IMR-90 (cell line): ENCODE results near the gene SSTR1. TPM values are rescaled to one million over a fixed set of nuclear protein-coding genes. Genes with fewer than 3 reads are reported as not detected.
A peak's percentile ranks its signal among the peaks of the same experiment; 100 is the strongest.

Experiments used
- ATAC-seq: fragments of 200-7000 bp; cut with Tn5 transposase; 2 replicates; pipeline ENCODE4 v1.9.1; 2020; ENCODE audit warnings: low read depth, mild to moderate bottlenecking, moderate library complexity
- BruUV-seq: library from RNA; stranded (reverse); fragments of 400-500 nt; replicated peaks from 2 replicates; lab custom pipeline; 2021; lab: Mats Ljungman, UMichigan
- CTCF ChIA-PET: fragments of 300-600 bp; formaldehyde crosslinking; extraction: SDS; loops from one replicate; lab custom pipeline; 2021; ENCODE audit warnings: antibody characterized with exemption; lab: Yijun Ruan, JAX
- POLR2A ChIA-PET: fragments of 300-600 bp; sonication (Branson Sonifier 250); formaldehyde crosslinking; loops from one replicate; lab custom pipeline; 2022; ENCODE audit warnings: antibody characterized with exemption; ENCODE audit not compliant: unreplicated experiment; lab: Charles Lee
- DNase-seq: peaks from one replicate; pipeline ENCODE4 v3.0.0; 2013
- H2AFZ ChIP-seq: replicated peaks from 2 replicates; pipeline ENCODE3; 2013; ENCODE audit warnings: low read length, mild to moderate bottlenecking; ENCODE audit not compliant: poor library complexity
- H2AK5ac ChIP-seq: 2 replicates; pipeline ENCODE4 v1.6.1; 2013; ENCODE audit warnings: low read depth, low read length, inconsistent platforms
- H2AK9ac ChIP-seq: replicated peaks from 2 replicates; pipeline ENCODE3; 2013; ENCODE audit warnings: mild to moderate bottlenecking, low read depth, low read length, moderate library complexity; ENCODE audit not compliant: poor library complexity
- H2BK120ac ChIP-seq: 2 replicates; pipeline ENCODE4 v1.6.1; 2013; ENCODE audit warnings: low read depth, low read length, inconsistent platforms
- H2BK15ac ChIP-seq: 3 replicates; pipeline ENCODE4 v1.6.1; 2013; ENCODE audit warnings: low read depth, low read length, inconsistent platforms
- H2BK20ac ChIP-seq: 2 replicates; pipeline ENCODE4 v1.6.1; 2013; ENCODE audit warnings: low read depth, mild to moderate bottlenecking, inconsistent platforms, low read length, moderate library complexity
- H2BK5ac ChIP-seq: 2 replicates; pipeline ENCODE4 v1.6.1; 2013; ENCODE audit warnings: mild to moderate bottlenecking, low read depth, low read length, inconsistent platforms; ENCODE audit not compliant: poor library complexity, severe bottlenecking
- H3K14ac ChIP-seq: replicated peaks from 2 replicates; pipeline ENCODE4 v1.6.1; 2013; ENCODE audit warnings: low read depth, low read length, inconsistent platforms
- H3K18ac ChIP-seq: 2 replicates; pipeline ENCODE4 v1.6.1; 2013; ENCODE audit warnings: low read depth, low read length, control low read depth
- H3K23ac ChIP-seq: 2 replicates; pipeline ENCODE4 v1.6.1; 2013; ENCODE audit warnings: low read depth, low read length, inconsistent platforms
- H3K27ac ChIP-seq: 2 replicates; pipeline ENCODE4 v1.5.1; 2013; ENCODE audit warnings: mild to moderate bottlenecking, control low read depth, low read length; ENCODE audit not compliant: insufficient read depth
- H3K27me3 ChIP-seq: 2 replicates; pipeline ENCODE4 v1.6.1; 2013; ENCODE audit warnings: low read length; ENCODE audit not compliant: control insufficient read depth, insufficient read depth
- H3K36me3 ChIP-seq: 2 replicates; pipeline ENCODE4 v1.6.1; 2013; ENCODE audit warnings: low read length, mixed read lengths; ENCODE audit not compliant: control insufficient read depth, insufficient read depth
- H3K4ac ChIP-seq: 2 replicates; pipeline ENCODE4 v1.6.1; 2013; ENCODE audit warnings: low read depth, low read length, inconsistent platforms
- H3K4me1 ChIP-seq: 2 replicates; pipeline ENCODE4 v1.6.1; 2013; ENCODE audit warnings: low read length, mixed read lengths; ENCODE audit not compliant: control insufficient read depth, insufficient read depth
- H3K4me2 ChIP-seq: 2 replicates; pipeline ENCODE4 v1.6.1; 2013; ENCODE audit warnings: low read depth, mild to moderate bottlenecking, control low read depth, low read length, moderate library complexity
- H3K4me3 ChIP-seq: 2 replicates; pipeline ENCODE4 v1.5.1; 2013; ENCODE audit warnings: low read depth, mild to moderate bottlenecking, control low read depth, low read length, moderate library complexity; ENCODE audit not compliant: insufficient read depth
- H3K56ac ChIP-seq: 2 replicates; pipeline ENCODE4 v1.6.1; 2013; ENCODE audit warnings: low read length, inconsistent platforms; ENCODE audit not compliant: insufficient read depth; ENCODE audit errors: extremely low read depth
- H3K79me1 ChIP-seq, 2 experiments: 2 replicates each; pipeline ENCODE4 v1.6.1; 2013; ENCODE audit warnings: low read length in 2 of 2, inconsistent platforms in 1 of 2, low read depth in 1 of 2
- H3K9ac ChIP-seq: 2 replicates; pipeline ENCODE4 v1.6.1; 2013; ENCODE audit warnings: low read depth, low read length, control low read depth
- H3K9me1 ChIP-seq: 2 replicates; pipeline ENCODE4 v1.6.1; 2013; ENCODE audit warnings: low read length, inconsistent platforms; ENCODE audit not compliant: insufficient read depth
- H3K9me3 ChIP-seq: 2 replicates; pipeline ENCODE4 v1.6.1; 2013; ENCODE audit warnings: low read length; ENCODE audit not compliant: control insufficient read depth, insufficient read depth
- H4K20me1 ChIP-seq: 2 replicates; pipeline ENCODE4 v1.6.1; 2013; ENCODE audit warnings: low read length, inconsistent platforms; ENCODE audit not compliant: insufficient read depth
- H4K5ac ChIP-seq: 2 replicates; pipeline ENCODE4 v1.6.1; 2013; ENCODE audit warnings: mild to moderate bottlenecking, low read depth, low read length, control low read depth
- H4K8ac ChIP-seq, 2 experiments: 2 replicates each; pipeline ENCODE4 v1.6.1; 2013; ENCODE audit warnings: low read depth in 2 of 2, low read length in 2 of 2, control low read depth in 1 of 2, inconsistent platforms in 1 of 2
- H4K91ac ChIP-seq: 2 replicates; pipeline ENCODE4 v1.6.1; 2013; ENCODE audit warnings: low read depth, low read length, inconsistent platforms; ENCODE audit not compliant: insufficient read depth
- CHD1 ChIP-seq: IDR thresholded peaks from 2 replicates; pipeline ENCODE4 v1.6.1; 2012; ENCODE audit warnings: low read depth, low read length, improper control_type of control experiment
- FOS ChIP-seq: fragments of 150-350 bp; IDR thresholded peaks from 2 replicates; pipeline ENCODE4 v1.6.1; 2016; ENCODE audit warnings: low read depth, low read length
- MAZ ChIP-seq: IDR thresholded peaks from 2 replicates; pipeline ENCODE4 v1.6.1; 2012; ENCODE audit warnings: low read depth, mild to moderate bottlenecking, low read length, improper control_type of control experiment, moderate library complexity, borderline replicate concordance
- SMC3 ChIP-seq: fragments of 150-350 bp; IDR thresholded peaks from 2 replicates; pipeline ENCODE4 v1.6.1; 2016; ENCODE audit warnings: low read depth, mild to moderate bottlenecking, antibody characterized with exemption, low read length, moderate library complexity
- WGBS, 2 experiments: methylation state at CpG; one replicate each; pipeline versions ENCODE4 v1.1.5 to v1.1.7; 2013; ENCODE audit warnings: missing lambda C conversion rate in 2 of 2; ENCODE audit not compliant: insufficient read length in 1 of 2; ENCODE audit errors: extremely low coverage in 2 of 2; 5-methylcytosine and 5-hydroxymethylcytosine counted together
- dilution Hi-C: fragments of 300-500 bp; cut with HindIII; formaldehyde crosslinking; loops from one replicate; pipeline ENCODE4 v1.14.3; 2018; ENCODE audit warnings: low sequenced_read_pairs; ENCODE audit not compliant: unreplicated experiment
- in situ Hi-C: fragments of 300-500 bp; cut with MboI; formaldehyde crosslinking; loops from 3 replicates; pipeline ENCODE4 v1.14.3; 2019; ENCODE audit warnings: low sequenced_read_pairs, inconsistent platforms, mixed read lengths
- intact Hi-C: fragments of 100-400 bp; cut with micrococcal nuclease; formaldehyde crosslinking; loops from 2 replicates; pipeline ENCODE4 v1.10.0; 2022
- polyA plus RNA-seq, 3 experiments: library from polyadenylated mRNA; depleted of rRNA; stranded (reverse); fragments of >200 nt; gene quantifications; 2 replicates each; pipeline ENCODE4 v1.2.3, GENCODE V29; 2012; ENCODE audit warnings: low replicate concordance in 1 of 3
- total RNA-seq: library from RNA; depleted of rRNA; stranded (reverse); fragments of >200 nt; gene quantifications from 2 replicates; pipeline ENCODE4 v1.2.3, GENCODE V29; 2012

The SSTR1 gene
- total and polyA plus RNA-seq, 2 of the 4 experiments (the other 2 are of a cell fraction), result 1.1 to 5.5 TPM

DNA sequence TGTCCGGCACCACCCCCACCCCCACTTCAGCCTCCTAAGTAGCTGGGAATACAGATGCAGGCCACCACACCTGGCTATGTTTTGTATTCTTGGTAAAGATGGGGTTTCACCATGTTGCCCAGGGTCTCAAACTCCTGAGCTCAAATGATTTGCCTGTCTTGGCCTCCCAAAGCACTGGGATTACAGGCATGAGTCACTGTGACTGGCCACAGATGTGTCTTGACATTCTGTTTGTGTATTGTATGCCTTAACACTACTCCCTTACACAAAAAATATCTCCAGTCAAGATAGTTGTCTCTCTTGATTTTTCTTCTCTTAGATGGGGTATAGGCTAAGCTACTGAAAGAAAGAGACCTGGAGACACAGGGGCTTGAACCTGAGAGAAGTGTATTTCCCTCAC, 30.6 kb downstream of the SSTR1 start:
- Histone ChIP-seq H4K8ac (peak overlapping the region in 1 of 2 experiments; percentile 67; a peak in 1 of 4 replicates), H3K9me1 (no peaks in the 10 kb centered on the region; the same call in 1 of the 2 replicates), H3K36me3 (no peaks in the 10 kb centered on the region), H2AFZ (peak overlapping the region; percentile 40), H3K27me3 (no peaks in the 10 kb centered on the region), H3K4ac (peak overlapping the region; percentile 30), H3K56ac (0 out of 2 replicates have a peak overlapping the region, but pooled peaks have one; percentile 37), H3K4me2 (peak overlapping the region; percentile 48; the same call in 1 of the 2 replicates), H2BK5ac (peak overlapping the region; percentile 72), H3K23ac (no peak overlapping the region), H4K91ac (peak overlapping the region; percentile 35; the same call in 1 of the 2 replicates), H3K18ac (peak overlapping the region; percentile 71; the same call in 1 of the 2 replicates), H2BK120ac (peak overlapping the region; percentile 76), H3K9ac (no peak overlapping the region), H2AK9ac (no peak overlapping the region), H2BK15ac (peak overlapping the region; percentile 39; the same call in 1 of the 3 replicates), H3K79me1 (no peaks in the 10 kb centered on the region), H3K9me3 (no peaks in the 10 kb centered on the region), H3K4me1 (peaks cover 6% of the 10 kb centered on the region), H2AK5ac (no peak overlapping the region), H4K5ac (no peak overlapping the region), H4K20me1 (no peaks in the 10 kb centered on the region), H3K14ac (0 out of 2 replicates have a peak overlapping the region, but pooled peaks have one; percentile 32), H2BK20ac (peak overlapping the region; percentile 74), H3K4me3 (no peak overlapping the region), H3K27ac (peak overlapping the region; percentile 36; the same call in 1 of the 2 replicates)
- peak; percentile 73 for DNase-seq
- TF ChIP-seq CHD1, result no peak
- TF ChIP-seq FOS, result peak; percentile 67
- no peak for TF ChIP-seq SMC3
- TF ChIP-seq MAZ, result no peak
- WGBS, 2 experiments, result no CpG with 5 or more reads among the region's 1 CpG
- no TSS peak for BruUV-seq
- dilution Hi-C loops (no loop called here), intact Hi-C loops (no loop called here), in situ Hi-C loops (no loop called here)
- ChIA-PET POLR2A (interaction anchor here (0.5 kb wide), 1 partner anchor 152 kb away, joined by 3 read pairs; no protein-coding TSS in a partner anchor), CTCF (interaction anchor here (1.0 to 1.5 kb wide), 3 partner anchors 12 to 362 kb away, joined by 3 to 8 read pairs (median 5); no protein-coding TSS in a partner anchor)
- peak; percentile 93 for ATAC-seq
